T-helper 22 cell (primary cell): ENCODE data around the gene PCK2.

ENCODE experiments used
- DNase-seq: peaks from one replicate; pipeline ENCODE4 v3.0.0-alpha.2; 2020; ENCODE audit warnings: low read depth

The PCK2 gene

GRCh38 chr14:24115422-24116127 lies 21.5 kb downstream of the PCK2 start:
- DNase-seq = no peak

DNA sequence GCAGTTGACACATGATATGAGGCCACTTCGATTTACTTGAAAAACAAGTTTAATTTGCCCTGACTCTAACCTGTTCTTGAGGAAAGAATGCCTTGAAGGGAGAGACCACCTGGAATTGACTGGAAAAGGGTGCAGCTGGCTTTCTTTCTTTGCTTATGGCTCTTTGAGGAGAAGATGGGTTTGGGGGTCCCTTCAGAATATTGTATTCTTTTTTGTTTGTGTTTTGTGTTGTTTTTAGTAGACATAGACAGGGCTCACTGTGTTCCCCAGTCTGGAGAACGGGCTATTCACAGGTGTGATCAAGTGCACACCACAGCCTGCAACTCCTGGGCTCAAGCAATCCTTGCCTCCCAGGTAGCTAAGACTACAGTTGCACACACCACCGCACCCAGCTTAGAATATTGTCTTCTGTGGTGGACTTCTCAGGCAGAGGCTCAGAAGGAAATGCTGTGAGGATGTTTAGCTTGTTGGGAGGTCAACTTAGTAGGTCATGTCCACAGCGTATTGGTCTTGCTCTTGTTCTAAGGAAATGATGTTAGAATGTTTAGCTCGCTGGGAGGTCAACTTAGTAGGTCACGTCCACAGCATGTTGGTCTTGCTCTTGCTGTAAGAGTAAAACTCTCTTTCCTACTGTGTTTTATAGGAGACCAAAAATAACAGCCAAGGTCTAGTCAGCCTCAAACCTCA lies 22.2 kb downstream of the PCK2 start:
- no peak for DNase-seq

GRCh38 chr14:24117179-24117578 lies 23.1 kb downstream of the PCK2 start:
- no peak for DNase-seq

GRCh38 chr14:24119691-24120090 lies 25.6 kb downstream of the PCK2 start:
- DNase-seq = no peak

DNA sequence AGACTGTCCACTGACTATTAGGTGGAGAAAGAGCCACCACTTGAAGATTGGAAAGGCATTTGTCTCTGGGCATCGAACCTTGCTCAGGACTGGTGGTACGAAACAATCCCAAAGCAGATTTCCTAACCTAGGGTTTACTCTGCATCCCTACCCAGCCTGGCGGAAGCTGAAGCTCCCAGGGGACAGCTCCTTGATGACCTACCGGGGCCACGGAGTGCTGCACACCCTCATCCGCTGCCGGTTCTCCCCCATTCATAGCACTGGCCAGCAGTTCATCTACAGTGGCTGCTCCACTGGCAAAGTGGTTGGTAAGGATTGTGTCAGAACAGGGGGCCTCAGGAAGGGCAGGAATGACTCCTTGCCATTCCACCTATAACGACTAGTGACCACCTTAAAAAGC lies 27.1 kb downstream of the PCK2 start:
- DNase-seq = no peak

GRCh38 chr14:24122416-24122815 lies 28.3 kb downstream of the PCK2 start:
- no peak for DNase-seq

DNA sequence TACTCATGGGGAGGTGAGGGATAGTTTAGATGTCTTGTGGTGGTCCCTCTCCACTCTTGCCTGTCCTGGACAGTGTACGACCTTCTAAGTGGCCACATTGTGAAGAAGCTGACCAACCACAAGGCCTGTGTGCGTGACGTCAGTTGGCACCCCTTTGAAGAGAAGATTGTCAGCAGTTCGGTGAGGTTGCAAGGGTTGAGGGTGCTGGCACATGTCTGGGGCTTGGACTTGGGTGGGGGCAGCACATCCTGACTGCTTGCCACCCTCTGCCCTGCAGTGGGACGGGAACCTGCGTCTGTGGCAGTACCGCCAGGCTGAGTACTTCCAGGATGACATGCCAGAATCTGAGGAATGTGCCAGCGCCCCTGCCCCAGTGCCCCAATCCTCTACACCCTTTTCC lies 28.8 kb downstream of the PCK2 start:
- no peak for DNase-seq

DNA sequence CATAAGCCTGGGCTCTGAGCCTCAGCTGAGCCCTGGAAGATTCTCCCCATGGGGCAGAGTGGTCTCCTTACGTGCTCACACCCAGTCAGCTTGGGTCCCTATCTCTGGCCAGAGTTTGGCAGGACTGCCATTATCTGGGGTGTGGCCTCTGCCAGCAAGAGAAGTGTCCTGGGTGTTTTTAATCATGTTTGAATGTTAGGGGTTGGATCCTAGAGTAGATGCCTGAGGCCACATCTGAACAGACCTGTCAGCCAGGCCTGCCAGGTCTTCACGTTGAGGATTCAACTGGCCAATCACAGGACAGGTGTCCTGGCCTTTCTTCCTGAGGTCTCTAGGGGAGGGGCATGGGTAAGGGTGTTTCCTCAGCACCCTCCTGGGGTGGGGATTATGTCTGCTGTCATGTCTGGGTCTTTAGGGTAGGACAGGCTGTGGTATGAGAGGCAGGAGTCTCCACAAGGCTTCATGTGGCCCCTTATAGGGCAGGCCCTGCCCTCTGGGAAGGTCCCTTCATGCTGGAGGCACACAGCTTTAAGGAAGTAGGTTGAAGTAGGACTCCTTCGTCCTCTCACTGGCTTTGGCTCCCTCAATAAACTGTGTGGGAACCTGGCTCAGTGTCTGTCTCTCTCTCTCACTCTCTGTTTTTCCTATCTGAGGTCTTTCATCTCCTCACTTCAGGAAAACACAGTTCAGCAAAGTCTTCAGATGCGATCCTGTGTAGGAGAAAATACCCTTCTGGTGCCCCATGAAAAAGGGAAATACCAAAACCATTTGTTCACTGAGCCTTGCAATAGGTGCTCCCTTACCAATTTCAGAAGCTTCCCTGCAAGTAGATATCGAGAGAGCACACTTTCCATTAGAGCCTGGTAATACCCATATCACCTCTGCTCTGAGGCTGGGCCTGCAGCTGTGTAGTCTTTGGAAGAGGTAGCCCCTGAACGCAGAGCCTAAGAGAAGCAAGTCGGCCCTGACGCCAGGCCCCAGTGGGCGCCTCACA lies 29.6 kb downstream of the PCK2 start:
- DNase-seq = no peak

- no peak for DNase-seq
Measured at GRCh38 chr14:24126939-24127338, 32.8 kb downstream of the PCK2 start.

GRCh38 chr14:24127673-24128072 lies 33.6 kb downstream of the PCK2 start:
- DNase-seq = no peak

GRCh38 chr14:24129410-24129998 lies 35.4 kb downstream of the PCK2 start:
- no peak for DNase-seq

- no peak for DNase-seq
Measured at GRCh38 chr14:24130380-24130716, 36.2 kb downstream of the PCK2 start, which contains the start of gene FITM1. Gene FITM1, plus strand, starts transcription at chr14:24130659. Its CDS starts 905 bp downstream, at chr14:24131564.

DNA sequence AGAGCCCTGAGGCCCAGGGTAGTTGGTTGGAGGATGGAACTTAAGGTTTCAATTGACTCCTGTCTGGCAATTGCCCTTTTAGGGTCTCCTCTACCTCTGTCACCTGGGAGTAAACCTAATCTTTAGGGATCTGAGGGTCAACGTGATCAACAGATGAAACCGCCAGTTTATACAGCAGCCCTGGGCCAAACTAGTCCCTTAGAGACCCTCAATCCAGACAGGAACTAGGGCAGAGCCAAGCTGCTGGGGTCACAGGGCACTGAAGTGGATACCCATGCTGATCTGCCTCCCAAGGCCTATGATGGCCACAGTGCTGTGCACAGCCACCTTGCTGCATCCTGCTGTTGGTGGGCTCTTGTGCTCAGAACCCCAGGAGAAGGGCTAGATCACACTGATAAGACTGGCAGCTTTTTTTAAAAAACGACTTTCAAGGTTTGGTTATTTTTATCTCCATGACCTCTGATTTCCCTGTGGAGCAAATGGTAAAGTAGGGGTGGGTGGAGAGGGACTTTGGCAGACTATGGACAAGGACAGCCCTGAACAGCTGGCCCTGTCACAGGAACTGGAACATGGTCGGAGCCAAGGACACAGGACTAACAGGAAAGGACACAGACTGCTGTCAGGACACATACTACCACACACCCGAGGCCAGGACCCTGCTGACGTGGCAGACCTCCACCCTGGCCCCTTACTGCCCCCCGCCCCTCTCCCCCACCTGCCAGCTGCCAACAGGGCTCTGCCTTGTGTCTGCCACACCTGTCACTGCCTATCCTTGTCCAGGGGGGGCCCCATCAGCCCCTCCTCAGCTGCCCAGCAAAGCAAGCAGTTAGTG lies 36.8 kb downstream of the PCK2 start:
- DNase-seq = no peak

DNA sequence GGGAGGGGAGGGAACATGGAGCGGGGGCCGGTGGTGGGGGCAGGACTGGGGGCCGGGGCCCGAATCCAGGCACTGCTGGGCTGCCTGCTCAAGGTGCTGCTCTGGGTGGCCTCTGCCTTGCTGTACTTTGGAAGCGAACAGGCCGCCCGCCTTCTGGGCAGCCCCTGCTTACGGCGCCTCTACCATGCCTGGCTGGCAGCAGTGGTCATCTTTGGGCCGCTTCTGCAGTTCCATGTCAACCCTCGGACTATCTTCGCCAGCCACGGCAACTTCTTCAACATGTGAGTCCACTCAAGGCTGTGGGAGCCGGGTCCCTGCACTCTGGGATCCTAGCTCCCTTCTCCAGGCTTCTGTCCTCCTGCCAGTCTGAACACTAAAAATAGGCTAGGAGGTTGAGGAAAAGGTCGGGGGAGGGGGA lies 37.4 kb downstream of the PCK2 start:
- no peak for DNase-seq

DNA sequence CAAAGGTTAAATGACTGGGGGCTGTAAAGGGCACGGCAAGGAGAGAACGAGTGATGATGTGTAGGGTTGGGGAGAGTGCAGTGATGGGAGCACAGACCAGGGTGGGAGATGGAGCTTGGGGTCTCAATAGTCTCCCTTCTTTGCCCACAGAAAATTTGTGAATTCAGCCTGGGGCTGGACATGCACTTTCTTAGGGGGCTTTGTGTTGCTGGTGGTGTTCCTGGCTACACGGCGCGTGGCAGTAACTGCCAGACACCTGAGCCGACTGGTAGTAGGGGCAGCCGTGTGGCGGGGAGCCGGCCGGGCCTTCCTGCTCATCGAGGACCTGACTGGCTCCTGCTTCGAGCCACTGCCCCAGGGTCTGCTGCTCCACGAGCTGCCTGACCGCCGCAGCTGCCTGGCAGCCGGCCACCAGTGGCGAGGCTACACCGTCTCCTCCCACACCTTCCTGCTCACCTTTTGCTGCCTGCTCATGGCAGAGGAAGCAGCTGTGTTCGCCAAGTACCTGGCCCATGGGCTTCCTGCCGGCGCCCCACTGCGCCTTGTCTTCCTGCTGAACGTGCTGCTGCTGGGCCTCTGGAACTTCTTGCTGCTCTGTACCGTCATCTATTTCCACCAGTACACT lies 38.1 kb downstream of the PCK2 start:
- no peak for DNase-seq

GRCh38 chr14:24132976-24133375 lies 38.9 kb downstream of the PCK2 start:
- DNase-seq = no peak

DNA sequence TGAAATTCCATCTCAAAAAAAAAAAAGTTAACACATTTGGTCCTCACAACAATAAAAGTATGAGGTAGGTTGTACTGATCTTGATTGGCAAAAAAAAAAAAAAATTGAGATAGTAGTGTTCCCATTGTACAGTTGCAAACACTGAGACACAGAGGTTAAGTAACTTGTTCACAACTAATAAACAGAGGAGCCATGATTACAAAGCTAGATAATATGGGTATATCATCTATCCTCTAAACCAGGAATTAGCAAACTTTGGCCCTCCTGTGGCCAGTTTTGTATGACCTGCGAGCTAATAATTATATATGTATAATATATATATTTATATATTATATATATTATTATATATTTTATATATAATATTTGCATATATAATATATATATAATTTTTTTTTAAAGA lies 39.6 kb downstream of the PCK2 start:
- no peak for DNase-seq

GRCh38 chr14:24135584-24135833 lies 41.4 kb downstream of the PCK2 start:
- no peak for DNase-seq

DNA sequence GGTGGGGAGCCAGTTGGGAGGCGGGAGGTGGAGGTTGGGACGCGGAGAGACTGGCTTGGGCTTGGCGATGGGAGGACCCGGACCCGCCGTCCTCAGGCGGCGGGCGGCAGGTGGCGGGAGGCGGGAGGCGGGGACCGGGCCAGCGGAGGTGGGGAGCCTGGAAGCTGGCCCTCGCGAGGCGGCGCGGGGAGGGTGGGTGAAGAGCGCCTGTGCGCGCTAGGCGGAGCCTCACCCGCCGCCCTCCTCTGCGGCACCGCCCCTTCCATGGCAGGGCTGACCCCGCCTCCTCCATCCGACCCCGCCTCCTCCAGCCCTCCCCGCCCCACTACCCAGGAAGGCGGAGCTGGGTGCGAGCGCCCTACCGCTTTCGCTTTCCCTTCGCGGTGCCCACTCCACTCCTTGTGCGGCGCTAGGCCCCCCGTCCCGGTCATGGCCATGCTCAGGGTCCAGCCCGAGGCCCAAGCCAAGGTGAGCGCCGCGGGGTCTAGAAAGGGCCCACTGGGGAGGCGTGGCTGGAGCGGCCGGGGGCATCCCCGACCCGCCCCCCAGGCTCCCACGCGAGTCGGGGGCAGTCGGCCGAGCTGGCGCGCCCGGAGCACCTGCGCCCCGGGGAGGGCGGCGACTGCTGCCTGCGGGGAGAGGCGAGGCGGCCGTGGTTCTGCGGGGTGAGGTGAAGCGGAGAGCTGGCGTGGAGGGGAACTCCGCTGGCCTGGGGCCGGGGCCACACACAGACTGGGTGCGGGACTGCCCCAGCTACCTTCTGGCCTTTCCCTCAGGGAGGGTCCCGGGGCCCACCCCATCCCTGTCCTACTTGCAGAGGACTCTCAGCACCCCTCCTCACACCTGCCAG lies 41.9 kb downstream of the PCK2 start, which contains the start of gene PSME1:
PSME1 (plus strand) TSS at position 361 of the 850 bp plus-strand sequence; CDS start at position 430, 69 bp downstream.
- peak; percentile 85 for DNase-seq
